SK-N-MC (cell line): Measurements from ENCODE around the gene COL27A1.

Experiments used
- DNase-seq: peaks from one replicate; pipeline ENCODE4 v3.0.0-alpha.2; 2011; ENCODE audit warnings: low read depth, low spot score
- H3K27ac ChIP-seq: fragments of 200-600 bp; sonication (generic); 2 replicates; pipeline ENCODE4 v1.5.1; 2016; ENCODE audit warnings: mixed run types
- H3K36me3 ChIP-seq: fragments of 200-600 bp; sonication (generic); 2 replicates; pipeline ENCODE4 v1.6.1; 2017; ENCODE audit warnings: antibody characterized with exemption, low read length, mixed read lengths; ENCODE audit not compliant: insufficient read depth
- H3K4me3 ChIP-seq: fragments of 200-600 bp; sonication (generic); 2 replicates; pipeline ENCODE4 v1.5.1; 2016
- H3K9ac ChIP-seq: fragments of 200-600 bp; sonication (generic); 2 replicates; pipeline ENCODE4 v1.8.0; 2017; ENCODE audit warnings: mixed run types, mixed read lengths; ENCODE audit not compliant: insufficient read length
- H3K9me3 ChIP-seq: fragments of 200-600 bp; sonication (generic); 2 replicates; pipeline ENCODE4 v1.6.1; 2017; ENCODE audit warnings: low read depth, mild to moderate bottlenecking, antibody characterized with exemption, low read length, moderate library complexity, mixed read lengths
- EZH2 ChIP-seq: fragments of 200-600 bp; sonication (generic); IDR thresholded peaks from one replicate; pipeline ENCODE4 v1.6.1; 2017; ENCODE audit warnings: antibody characterized with exemption
- FOXP2 ChIP-seq: optimal IDR thresholded peaks from 2 replicates; pipeline ENCODE3; 2011; ENCODE audit warnings: mild to moderate bottlenecking, moderate library complexity; ENCODE audit not compliant: insufficient read depth; ENCODE audit errors: extremely low read length, control extremely low read depth
- POLR2AphosphoS5 ChIP-seq: IDR thresholded peaks from 2 replicates; pipeline ENCODE4 v1.6.1; 2012; ENCODE audit warnings: mild to moderate bottlenecking, low read depth, low read length, borderline replicate concordance

COL27A1 gene

GRCh38 chr9:114114364-114114763 is 41.0 kb upstream of the COL27A1 start:
- Histone ChIP-seq H3K9ac (no peak overlapping the region), H3K27ac (no peak overlapping the region), H3K4me3 (no peak overlapping the region), H3K9me3 (no peaks in the 10 kb centered on the region), H3K36me3 (no peaks in the 10 kb centered on the region)
- no peak for TF ChIP-seq EZH2
- TF ChIP-seq POLR2AphosphoS5: no peak
- no peak for TF ChIP-seq FOXP2
- no peak for DNase-seq

DNA sequence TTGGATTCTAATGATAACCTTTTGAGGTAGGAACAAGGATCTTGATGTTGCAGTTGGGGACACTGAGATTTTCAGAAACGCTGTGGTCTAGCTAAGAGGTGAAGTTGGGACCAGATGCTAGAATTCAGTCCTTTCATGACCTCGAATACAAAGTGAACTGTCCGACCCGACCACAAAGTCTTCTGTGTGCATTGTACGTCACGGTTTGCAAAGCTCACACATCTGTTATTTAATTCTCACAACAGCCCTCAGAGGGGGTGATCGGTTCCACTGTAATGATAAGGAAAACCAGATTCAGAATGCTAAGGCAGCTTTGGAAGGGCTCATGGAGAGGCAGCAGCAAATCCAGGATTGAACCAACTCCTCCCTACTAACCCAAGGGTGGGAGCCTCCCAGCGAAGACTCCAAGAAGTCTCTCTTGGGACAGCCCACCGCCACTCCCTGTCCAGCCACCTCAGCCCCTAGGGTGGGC is 39.6 kb upstream of the COL27A1 start:
- no peak for TF ChIP-seq EZH2
- no peak for TF ChIP-seq POLR2AphosphoS5
- no peak for TF ChIP-seq FOXP2
- Histone ChIP-seq H3K4me3 (no peak overlapping the region), H3K36me3 (no peaks in the 10 kb centered on the region), H3K9me3 (no peaks in the 10 kb centered on the region), H3K27ac (no peak overlapping the region), H3K9ac (no peak overlapping the region)
- no peak for DNase-seq

- H3K27ac ChIP-seq: no peak overlapping the region
- TF ChIP-seq POLR2AphosphoS5 (no peak), FOXP2 (no peak), EZH2 (no peak)
- H3K4me3 ChIP-seq: no peak overlapping the region
- H3K9ac ChIP-seq: no peak overlapping the region
- DNase-seq: no peak
- no peaks in the 10 kb centered on the region for H3K36me3 ChIP-seq
- H3K9me3 ChIP-seq: no peaks in the 10 kb centered on the region
Measured at GRCh38 chr9:114116126-114116747, 39.1 kb upstream of the COL27A1 start.

DNA sequence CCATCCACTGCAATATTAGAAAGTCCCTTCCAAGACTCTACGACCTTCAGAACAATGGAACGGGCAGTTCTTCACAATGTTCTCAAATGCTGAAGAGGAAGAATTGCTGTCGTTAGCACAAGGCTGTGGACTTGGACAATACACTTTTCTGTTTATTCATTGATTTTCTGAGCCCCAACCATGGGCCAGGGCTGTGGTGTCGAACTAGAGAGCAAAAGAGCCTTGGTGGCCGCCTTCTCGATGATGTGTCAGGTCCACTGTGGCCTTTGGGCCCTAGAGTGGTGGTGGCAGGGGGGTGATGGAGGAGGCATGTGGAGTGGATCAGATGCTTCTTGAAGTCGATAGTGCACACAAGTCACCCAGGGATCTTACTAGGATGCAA is 37.7 kb upstream of the COL27A1 start:
- Histone ChIP-seq H3K27ac (no peak overlapping the region), H3K9me3 (no peaks in the 10 kb centered on the region), H3K36me3 (no peaks in the 10 kb centered on the region), H3K9ac (no peak overlapping the region), H3K4me3 (no peak overlapping the region)
- no peak for DNase-seq
- TF ChIP-seq POLR2AphosphoS5 (no peak), FOXP2 (no peak), EZH2 (no peak)

- Histone ChIP-seq H3K36me3 (no peaks in the 10 kb centered on the region), H3K9me3 (no peaks in the 10 kb centered on the region), H3K9ac (no peak overlapping the region), H3K27ac (no peak overlapping the region), H3K4me3 (no peak overlapping the region)
- DNase-seq: no peak
- TF ChIP-seq FOXP2: no peak
- TF ChIP-seq POLR2AphosphoS5: no peak
- TF ChIP-seq EZH2: no peak
Measured at GRCh38 chr9:114117996-114118830, 37.1 kb upstream of the COL27A1 start.

- no peak overlapping the region for H3K4me3 ChIP-seq
- no peak for TF ChIP-seq FOXP2
- no peaks in the 10 kb centered on the region for H3K36me3 ChIP-seq
- H3K9ac ChIP-seq: no peak overlapping the region
- no peak overlapping the region for H3K27ac ChIP-seq
- no peaks in the 10 kb centered on the region for H3K9me3 ChIP-seq
- no peak for DNase-seq
Measured at GRCh38 chr9:114119242-114120191, 35.8 kb upstream of the COL27A1 start.

GRCh38 chr9:114120192-114121014 is 34.9 kb upstream of the COL27A1 start:
- no peak overlapping the region for H3K27ac ChIP-seq
- H3K9ac ChIP-seq: no peak overlapping the region
- no peaks in the 10 kb centered on the region for H3K9me3 ChIP-seq
- no peaks in the 10 kb centered on the region for H3K36me3 ChIP-seq
- no peak for DNase-seq
- TF ChIP-seq POLR2AphosphoS5 (no peak), EZH2 (no peak), FOXP2 (no peak)
- H3K4me3 ChIP-seq: no peak overlapping the region
